Stomach smooth muscle (tissue), 2 donors: ENCODE measurements around the gene POU4F2.
"Not testable (repeated sequence)": the region's sequence is repeated elsewhere in the genome, so short reads cannot be mapped to it uniquely, and the experiment has no call there.

ENCODE experiments used
- H3K27ac ChIP-seq: one replicate; pipeline ENCODE4 v1.7.0; 2013; ENCODE audit warnings: mild to moderate bottlenecking, low read length, inconsistent platforms
- H3K27me3 ChIP-seq, 2 donors: one replicate each; pipeline ENCODE4 v1.7.0; 2013; ENCODE audit warnings: low read length in 2 of 2; ENCODE audit not compliant: insufficient read depth in 2 of 2, control insufficient read depth in 1 of 2
- H3K36me3 ChIP-seq, 2 donors: one replicate each; pipeline ENCODE4 v1.7.0; 2013; ENCODE audit warnings: low read length in 2 of 2; ENCODE audit not compliant: control insufficient read depth in 2 of 2, insufficient read depth in 2 of 2
- H3K4me1 ChIP-seq: one replicate; pipeline ENCODE4 v1.7.0; 2013; ENCODE audit warnings: low read length; ENCODE audit not compliant: control insufficient read depth, insufficient read depth
- H3K4me3 ChIP-seq, 2 donors: one replicate each; pipeline ENCODE4 v1.7.0; 2013; ENCODE audit warnings: low read length in 2 of 2
- H3K9ac ChIP-seq, 2 donors: one replicate each; pipeline ENCODE4 v1.7.0; 2013; ENCODE audit warnings: low read length in 2 of 2, mild to moderate bottlenecking in 1 of 2
- H3K9me3 ChIP-seq, 2 donors: one replicate each; pipeline ENCODE4 v1.7.0; 2013; ENCODE audit warnings: low read length in 2 of 2; ENCODE audit not compliant: control insufficient read depth in 2 of 2
- donor health status: healthy.
- donor health status: Pancreatic carcinoma.

The POU4F2 gene

GRCh38 chr4:146655521-146655856 is 16.8 kb downstream of the POU4F2 start:
- Histone ChIP-seq H3K9me3 (no peaks in the 10 kb centered on the region), H3K27me3 (peaks cover 30 to 48% of the 10 kb centered on the region in 2 donors), H3K4me3 (peak overlapping the region; percentile 35 to 71), H3K36me3 (no peaks in the 10 kb centered on the region), H3K9ac (no peak overlapping the region), H3K4me1 (peaks cover 6% of the 10 kb centered on the region), H3K27ac (no peak overlapping the region)

DNA sequence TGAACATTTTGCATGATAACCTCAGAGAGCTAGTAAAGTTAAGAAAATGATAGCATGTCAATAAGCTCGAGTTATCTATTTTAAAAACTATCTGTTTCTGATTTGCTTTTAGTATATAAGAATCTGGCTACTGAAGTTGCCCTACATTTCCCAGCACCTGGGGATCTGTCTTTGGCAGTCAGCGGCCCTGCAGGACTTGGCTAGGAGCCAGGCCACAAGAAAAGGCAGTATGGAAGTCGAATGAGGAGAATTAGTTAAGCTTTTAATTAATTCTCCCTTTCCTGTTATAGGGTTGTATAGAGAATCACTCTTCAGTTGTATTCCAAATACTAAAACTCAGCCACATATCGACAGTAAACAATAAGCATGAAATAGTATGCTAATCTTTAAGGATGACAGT is 22.7 kb downstream of the POU4F2 start:
- Histone ChIP-seq H3K36me3 (no peaks in the 10 kb centered on the region), H3K4me3 (no peak overlapping the region), H3K9ac (no peak overlapping the region), H3K9me3 (no peaks in the 10 kb centered on the region), H3K27me3 (peaks cover 0 to 3% of the 10 kb centered on the region in 2 donors), H3K27ac (no peak overlapping the region), H3K4me1 (no peaks in the 10 kb centered on the region)

DNA sequence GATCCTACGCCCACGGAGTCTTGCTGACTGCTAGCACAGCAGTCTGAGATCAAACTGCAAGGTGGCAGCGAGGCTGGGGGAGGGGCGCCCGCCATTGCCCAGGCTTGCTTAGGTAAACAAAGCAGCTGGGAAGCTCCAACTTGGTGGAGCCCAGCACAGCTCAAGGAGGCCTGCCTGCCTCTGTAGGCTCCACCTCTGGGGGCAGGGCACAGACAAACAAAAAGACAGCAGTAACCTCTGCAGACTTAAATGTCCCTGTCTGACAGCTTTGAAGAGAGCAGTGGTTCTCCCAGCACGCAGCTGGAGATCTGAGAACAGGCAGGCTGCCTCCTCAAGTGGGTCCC is 25.2 kb downstream of the POU4F2 start:
- not testable (repeated sequence) for H3K9ac ChIP-seq, H3K4me1 ChIP-seq, H3K27ac ChIP-seq, H3K27me3 ChIP-seq, H3K9me3 ChIP-seq, H3K4me3 ChIP-seq, H3K36me3 ChIP-seq

DNA sequence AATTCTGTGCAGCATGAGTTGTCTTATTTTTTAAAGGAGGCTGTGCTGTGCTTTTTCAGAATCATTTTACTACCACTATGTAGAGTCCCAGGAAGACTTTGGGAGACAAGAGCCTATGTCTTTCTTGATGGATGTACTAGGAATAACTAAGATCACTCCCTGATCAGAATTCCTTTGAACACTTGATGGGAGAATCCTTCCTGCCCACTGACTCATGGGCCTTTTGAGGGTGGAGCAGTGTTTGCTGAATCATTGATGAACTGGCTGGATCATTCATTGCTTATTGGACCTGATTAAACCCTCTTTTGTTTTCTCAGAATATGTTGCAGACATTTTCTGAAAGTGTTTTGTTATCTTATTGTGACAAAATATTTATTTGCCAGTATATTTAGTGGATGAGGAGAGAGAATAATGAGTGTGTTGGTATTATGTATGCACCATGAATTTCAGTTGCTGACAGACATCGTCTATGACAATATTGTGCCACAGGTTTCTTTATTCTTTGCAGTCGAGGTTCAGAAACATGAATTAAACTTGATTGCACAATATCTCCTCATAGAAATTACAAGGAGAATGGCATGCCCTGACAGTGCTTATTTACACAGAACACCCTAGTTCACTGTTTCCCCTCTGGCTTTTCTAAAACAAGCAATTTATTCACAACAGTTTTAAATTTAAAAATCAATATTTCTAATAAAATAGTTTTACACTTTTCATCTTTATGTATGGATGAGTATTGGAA is 36.3 kb downstream of the POU4F2 start:
- H3K36me3 ChIP-seq, result no peaks in the 10 kb centered on the region
- H3K9me3 ChIP-seq, result no peaks in the 10 kb centered on the region
- no peak overlapping the region for H3K4me3 ChIP-seq
- no peaks in the 10 kb centered on the region for H3K27me3 ChIP-seq
- H3K4me1 ChIP-seq, result no peaks in the 10 kb centered on the region
- no peak overlapping the region for H3K27ac ChIP-seq
- H3K9ac ChIP-seq, result no peak overlapping the region
